GF-D8 (cell line): ENCODE data around the gene ADAM12.

Experiments used
- DNase-seq: peaks from one replicate; lab custom pipeline; 2025; lab: John Stamatoyannopoulos, UW

Gene ADAM12

DNA sequence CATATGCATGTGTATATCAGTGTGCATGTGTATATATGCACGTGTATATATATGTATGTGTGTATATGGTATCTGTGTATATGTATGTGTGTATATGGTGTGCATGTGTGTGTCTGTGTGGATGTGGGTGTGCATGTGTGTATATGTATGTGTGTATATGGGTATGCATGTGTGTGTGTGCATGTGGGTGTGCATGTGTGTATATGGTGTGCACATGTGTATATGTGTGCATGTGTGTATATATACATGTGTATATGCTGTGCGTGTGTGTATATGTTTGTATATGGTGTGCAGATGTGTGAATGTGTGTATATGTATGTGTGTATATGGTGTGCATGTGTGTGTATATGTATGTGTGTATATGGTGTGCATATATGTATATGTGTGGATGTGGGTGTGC lies 245.2 kb downstream of the ADAM12 start:
- DNase-seq, result no peak

GRCh38 chr10:126140746-126141273 lies 247.5 kb downstream of the ADAM12 start:
- DNase-seq, result no peak

DNA sequence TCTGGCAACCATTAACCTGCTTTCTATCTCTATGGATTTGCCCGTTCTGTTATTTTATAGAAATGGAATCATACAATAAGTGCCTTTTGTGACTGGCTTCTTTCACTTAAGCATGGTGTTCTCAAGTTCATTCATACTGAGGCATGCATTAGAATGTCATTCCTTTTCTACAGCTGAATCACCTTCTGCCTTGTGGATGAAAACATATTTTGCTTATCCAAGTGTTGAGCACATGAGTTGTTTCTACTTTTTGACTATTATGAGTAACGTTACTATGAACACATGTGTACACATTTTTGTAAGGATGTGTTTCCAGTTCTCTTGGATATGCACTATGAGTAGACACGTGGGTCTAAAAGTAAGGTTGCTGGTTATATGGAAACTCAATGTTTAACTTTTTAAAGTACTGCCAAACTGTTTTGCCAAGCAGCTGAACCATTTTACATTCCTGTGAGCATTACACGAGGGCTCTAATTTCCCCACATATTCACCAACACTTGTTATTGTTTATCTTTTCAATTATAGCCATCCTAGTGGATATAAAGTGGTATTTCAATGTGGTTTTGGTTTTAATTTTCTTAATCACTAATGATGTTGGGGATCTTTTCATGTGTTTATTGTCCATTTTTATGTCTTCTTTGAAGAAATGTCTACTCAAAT lies 250.6 kb downstream of the ADAM12 start:
- no peak for DNase-seq

- DNase-seq, result peak; percentile 36
These were observed 252.2 kb downstream of the ADAM12 start for GRCh38 chr10:126135941-126136595.

DNA sequence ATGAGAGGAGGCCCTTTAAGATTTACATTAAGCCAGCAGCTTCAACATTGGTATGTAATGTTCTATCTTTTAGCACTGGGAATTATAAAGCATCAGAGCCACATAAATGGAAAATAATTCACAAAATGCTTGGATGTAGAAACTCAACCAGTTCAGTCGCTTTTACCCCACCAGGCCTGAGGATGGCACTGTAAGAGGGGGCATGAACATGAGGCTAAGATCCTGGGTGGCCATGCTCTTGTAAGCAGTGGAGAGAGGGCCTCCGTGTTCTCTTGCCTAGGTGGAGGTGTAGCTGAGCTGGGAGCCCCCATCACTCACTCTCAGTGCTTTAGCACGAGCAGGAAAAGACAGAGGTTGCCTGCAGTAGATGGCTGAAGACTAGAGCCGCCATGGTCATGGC lies 253.1 kb downstream of the ADAM12 start:
- DNase-seq, result no peak

DNA sequence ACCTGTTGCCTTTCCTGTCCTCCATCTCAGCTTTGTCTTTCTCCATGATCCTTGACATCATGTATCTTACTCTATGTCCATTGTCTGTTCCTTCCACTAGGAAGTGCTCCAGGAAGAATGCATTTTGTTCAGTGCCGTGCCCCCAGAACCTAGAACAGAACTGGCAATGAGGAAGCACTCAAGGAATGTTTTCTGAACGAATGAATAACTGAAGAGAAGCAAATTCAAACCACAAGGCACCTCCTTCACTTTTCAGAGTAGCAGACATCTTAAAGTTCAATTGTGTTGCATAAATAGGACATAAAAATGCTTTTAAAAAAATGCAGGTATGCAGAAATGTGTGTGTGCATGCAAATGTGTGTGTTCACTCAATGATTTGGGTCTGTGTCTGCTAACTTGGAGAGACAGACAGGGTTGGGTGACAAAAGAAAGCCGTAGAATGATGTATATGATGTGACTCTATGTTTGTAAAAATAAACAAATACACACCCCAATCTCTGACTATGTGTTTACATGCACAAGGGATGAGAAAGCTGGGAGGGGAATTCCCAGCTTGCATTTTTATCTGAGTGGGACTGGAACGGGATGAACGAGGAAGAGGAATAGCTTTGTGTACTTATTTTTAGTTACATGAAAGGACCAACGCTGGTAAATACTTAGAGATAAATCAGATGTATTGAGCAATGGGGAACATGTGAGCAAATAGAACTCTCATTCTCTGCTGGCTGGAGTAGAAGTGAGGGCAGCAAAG lies 254.2 kb downstream of the ADAM12 start:
- no peak for DNase-seq

DNA sequence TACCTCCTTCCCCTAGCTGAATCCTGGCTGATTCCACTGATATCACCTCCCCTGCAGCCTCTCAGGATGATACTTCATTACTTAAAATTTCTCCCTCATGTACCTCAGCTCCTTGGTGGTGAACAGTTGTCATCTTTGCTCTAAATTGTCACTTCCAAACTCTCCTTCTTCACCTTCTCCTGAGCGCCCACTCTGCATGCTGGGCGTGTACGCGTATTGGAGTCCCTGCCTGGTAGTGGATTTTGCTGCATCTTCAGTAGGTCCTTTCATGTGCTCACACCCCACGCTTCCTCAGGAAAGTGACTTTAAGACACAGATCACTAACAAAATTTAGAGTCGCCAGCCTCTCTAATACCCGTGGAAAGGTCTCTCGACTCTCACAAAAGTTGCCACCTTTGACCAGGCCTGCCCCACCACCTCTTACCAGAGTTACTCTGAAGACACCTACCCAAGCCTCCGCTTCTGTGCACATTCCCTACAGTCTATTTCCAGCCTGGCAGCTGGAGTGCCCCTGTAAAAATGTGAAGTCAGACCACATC lies 255.1 kb downstream of the ADAM12 start:
- no peak for DNase-seq

GRCh38 chr10:126131341-126131740 lies 256.9 kb downstream of the ADAM12 start:
- no peak for DNase-seq

DNA sequence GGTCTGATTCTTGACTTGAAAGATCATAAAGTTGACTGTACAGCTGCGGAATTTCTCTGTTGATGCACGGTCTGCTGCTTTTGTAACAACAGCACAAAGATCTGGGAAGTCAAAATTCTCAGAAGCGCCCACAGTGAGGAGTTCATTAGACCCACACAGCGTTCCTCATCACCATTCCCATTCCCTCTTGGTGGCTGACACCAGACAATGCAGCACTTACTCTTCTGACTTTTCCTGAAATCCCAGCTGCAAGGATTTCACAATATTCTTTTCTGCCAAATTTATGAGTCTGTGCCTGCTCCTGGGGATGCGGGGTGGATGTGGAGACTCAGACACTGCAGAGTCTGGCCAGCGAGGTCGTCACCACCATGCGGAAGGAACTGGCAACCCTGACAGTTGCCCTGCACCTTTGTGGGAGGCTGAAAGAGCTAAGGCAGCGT lies 258.0 kb downstream of the ADAM12 start:
- DNase-seq, result no peak

DNA sequence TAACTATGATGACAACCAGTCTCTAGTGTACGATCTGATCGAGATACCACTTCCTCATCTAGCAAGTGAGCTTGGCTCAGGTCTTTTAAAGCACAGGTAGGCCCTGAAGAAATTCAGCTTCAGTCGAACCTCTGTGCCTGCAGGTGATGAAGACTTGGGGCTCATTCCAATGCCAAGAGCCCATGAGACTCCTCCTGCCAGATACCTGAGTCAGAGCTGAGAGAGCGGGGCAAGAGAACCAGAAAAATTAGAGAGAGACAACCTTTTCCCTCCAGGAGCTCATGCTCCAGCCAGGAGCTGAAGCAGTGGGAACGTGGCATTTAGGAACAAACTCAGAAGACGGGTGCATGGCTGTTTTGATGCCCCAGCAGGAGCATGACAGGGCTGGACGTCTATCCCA lies 259.3 kb downstream of the ADAM12 start:
- no peak for DNase-seq

DNA sequence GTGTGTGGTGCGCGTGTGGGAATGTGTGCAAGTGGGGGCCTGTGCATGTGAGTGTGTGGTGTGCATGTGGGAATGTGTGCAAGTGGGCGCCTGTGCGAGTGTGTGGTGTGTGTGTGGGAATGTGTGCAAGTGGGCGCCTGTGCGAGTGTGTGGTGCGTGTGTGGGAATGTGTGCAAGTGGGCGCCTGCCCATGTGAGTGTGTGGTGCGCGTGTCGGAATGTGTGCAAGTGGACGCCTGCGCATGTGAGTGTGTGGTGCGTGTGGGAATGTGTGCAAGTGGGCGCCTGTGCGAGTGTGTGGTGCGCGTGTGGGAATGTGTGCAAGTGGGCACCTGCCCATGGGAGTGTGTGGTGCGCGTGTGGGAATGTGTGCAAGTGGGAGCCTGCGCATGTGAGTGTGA lies 259.7 kb downstream of the ADAM12 start:
- DNase-seq, result no peak

DNA sequence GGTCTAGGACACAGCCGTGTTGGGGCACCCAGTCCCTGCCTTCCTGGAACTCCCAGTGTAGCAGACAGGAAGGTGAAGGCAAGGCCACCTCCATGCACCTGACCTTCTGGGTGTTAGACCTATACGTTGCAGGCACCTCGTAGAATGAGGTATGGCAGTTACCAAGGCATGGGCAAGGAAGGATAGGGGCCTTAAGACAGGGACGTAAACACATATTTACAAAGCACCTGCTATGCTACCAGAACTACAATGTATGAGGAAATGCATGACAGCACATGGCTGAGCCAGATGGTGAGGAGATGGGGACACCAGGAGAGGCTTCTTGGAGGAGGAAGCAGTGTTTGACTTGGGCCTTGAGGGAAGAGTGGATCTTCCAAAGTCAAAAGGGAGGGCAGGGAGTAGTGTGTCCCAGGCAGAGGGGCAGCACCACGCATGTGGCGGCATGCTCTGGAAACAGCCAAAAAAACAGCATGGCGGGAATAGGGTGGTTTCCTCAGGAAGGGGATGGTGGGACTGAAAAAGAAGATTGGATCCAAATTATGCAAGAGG lies 260.7 kb downstream of the ADAM12 start:
- no peak for DNase-seq

- no peak for DNase-seq
These were observed 261.4 kb downstream of the ADAM12 start for GRCh38 chr10:126126866-126127265.

GRCh38 chr10:126126023-126126422 lies 262.3 kb downstream of the ADAM12 start:
- DNase-seq, result no peak

- DNase-seq, result no peak
These were observed 263.5 kb downstream of the ADAM12 start for GRCh38 chr10:126124668-126125349.

DNA sequence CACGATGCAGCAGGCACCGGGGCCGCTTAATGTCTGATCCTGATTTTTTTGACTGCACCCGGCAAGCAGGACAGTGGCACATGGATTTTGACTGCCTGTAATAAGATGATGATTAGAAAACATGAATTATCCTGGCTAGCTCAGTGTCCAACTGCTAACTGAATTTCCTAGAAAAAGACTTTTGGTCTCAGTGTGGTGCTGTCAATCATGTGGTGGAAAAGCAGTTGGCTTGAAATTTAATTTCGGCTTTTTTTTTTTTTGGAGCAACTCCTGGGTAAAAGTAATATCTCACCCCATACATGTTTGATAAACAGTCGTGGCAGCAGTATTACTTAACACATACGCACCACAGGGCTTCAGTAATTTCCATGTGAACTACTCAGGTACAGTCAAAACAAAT lies 264.2 kb downstream of the ADAM12 start:
- no peak for DNase-seq

DNA sequence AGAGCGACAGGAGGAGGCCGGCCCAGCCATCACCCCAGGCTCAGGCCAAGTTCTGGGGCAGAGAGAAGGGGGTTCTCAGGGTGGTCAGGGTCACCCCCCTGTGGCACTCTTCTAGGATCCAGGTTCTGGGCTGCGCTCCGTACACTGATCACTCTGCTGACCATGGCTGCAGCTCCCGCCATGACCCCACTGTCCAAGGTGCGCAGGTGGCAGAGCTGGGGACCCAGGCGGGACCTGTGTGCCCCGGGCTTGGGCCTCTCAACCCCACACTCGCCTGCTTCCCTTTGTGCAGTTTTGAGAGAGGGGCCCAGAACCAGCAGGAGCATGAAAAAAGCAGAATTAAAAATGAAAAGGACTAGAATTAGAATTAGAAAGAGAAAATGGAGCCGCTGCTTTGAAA lies 264.8 kb downstream of the ADAM12 start:
- DNase-seq, result no peak

DNA sequence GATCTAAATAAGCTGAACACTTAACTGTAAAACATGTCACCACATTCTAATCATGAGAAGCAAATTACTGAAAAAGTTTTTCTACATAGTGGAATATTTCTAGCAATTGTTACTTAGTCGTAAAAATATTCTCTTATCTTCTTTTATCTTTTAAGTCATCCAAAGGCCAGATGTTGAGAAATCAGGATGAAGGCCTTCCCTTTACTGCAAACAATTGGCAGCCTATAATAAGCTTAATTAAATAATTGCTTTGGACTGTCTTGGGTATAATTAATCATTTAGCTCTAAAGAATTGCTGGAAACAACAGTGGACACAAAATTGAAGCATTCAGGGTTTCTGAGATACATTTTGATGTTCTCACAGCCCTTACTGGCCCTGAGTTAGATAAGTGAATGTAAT lies 265.4 kb downstream of the ADAM12 start:
- DNase-seq, result no peak

DNA sequence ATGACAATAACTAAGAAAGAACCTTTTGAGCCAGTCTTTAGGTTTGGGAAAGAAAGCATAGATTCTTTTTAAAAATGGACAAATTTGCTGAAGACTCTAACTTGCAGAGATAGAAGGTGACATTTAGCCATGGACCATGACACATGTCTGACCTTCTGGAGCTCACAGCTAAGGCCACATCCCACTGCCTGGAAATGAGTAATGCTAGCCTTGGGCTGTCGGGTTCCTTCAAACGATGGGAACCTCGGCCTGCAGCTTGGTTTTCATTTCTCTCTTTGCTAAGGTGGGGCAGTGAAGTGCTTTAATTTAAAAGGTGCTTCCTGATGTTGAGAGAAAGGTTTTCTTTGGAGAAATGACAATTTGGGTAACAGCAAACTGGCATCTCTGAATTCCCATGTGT lies 268.7 kb downstream of the ADAM12 start:
- no peak for DNase-seq

GRCh38 chr10:126118476-126118875 lies 269.8 kb downstream of the ADAM12 start:
- no peak for DNase-seq

GRCh38 chr10:126117196-126117595 lies 271.1 kb downstream of the ADAM12 start:
- no peak for DNase-seq

DNA sequence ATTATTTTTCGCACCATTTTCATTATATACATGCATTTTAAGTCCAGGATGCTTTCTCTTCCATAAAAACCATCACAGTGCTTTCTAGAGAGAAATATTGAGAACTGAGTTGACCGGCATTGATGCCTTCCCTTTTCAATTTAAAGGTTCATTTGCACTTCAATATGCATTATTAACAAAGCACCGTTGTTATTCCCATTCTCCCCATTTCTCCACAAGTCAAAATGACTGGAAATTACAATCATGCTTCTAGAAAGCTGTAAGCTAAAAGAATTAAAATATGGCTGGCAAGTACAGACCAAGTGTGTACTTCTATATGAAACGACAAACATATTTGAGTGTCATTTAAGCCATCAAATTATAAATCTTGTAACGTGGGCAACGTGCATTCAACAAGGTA lies 272.4 kb downstream of the ADAM12 start:
- DNase-seq, result no peak
